HG03575 (cell line): ENCODE measurements around the gene P2RY11.

Experiments used
- ATAC-seq: cut with Tn5 transposase; IDR thresholded peaks from one replicate; pipeline ENCODE4 v1.9.1; 2021; ENCODE audit not compliant: unreplicated experiment, insufficient number of reproducible peaks, low FRiP score; ENCODE audit errors: extremely low read depth

P2RY11 gene

GRCh38 chr19:10110972-10111317 is 548 bp upstream of the P2RY11 start:
- ATAC-seq = no peak

- ATAC-seq = no peak
Observed at GRCh38 chr19:10112037-10112761, 706 bp downstream of the P2RY11 start.

- no peak for ATAC-seq
Observed at GRCh38 chr19:10112895-10113591, 1.6 kb downstream of the P2RY11 start.

DNA sequence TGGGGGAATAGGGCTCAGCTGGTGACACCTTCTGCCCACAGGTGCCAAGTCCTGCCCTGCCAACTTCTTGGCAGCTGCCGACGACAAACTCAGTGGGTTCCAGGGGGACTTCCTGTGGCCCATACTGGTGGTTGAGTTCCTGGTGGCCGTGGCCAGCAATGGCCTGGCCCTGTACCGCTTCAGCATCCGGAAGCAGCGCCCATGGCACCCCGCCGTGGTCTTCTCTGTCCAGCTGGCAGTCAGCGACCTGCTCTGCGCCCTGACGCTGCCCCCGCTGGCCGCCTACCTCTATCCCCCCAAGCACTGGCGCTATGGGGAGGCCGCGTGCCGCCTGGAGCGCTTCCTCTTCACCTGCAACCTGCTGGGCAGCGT is 2.1 kb downstream of the P2RY11 start:
- ATAC-seq = no peak

GRCh38 chr19:10113964-10114650 is 2.6 kb downstream of the P2RY11 start:
- no peak for ATAC-seq

- no peak for ATAC-seq
Observed at GRCh38 chr19:10114651-10115391, 3.3 kb downstream of the P2RY11 start.

DNA sequence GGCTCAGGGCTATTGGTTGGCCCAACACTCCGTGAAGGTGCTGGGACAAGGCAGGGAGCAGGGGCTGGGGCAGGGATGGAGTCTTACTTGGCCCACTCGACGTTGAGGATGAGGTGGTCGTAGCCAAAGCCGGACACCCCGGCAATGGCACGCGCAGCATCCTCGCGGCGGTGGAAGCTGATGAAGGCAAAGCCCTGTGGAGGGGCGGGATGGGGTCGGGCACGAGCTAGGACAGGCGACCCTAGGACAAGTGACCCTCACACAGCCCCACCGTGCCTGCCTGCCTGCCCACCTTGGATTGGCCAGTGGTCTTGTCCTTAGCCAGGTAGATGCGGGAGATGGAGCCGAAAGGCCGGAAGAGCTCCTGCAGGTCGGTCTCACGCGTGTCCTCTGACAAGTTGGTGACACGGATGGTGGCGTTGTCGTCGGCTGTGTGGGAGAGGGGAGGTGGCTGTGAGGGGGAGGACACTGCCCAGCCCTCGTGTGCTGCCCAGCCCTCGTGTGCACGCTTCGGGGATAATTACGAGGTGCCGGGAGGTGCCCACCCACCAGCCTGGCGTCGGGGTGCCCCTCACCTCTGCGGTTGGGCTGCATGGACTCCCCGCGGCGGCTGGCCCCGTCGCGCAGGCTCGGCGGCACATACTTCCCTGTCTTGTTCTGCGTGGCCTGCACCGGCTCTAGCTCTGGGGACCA is 4.0 kb downstream of the P2RY11 start:
- no peak for ATAC-seq

- no peak for ATAC-seq
Observed at GRCh38 chr19:10116085-10116865, 4.8 kb downstream of the P2RY11 start.

- ATAC-seq = no peak
Observed at GRCh38 chr19:10116866-10117616, 5.5 kb downstream of the P2RY11 start.

- ATAC-seq = no peak
Observed at GRCh38 chr19:10118960-10119359, 7.5 kb downstream of the P2RY11 start.

DNA sequence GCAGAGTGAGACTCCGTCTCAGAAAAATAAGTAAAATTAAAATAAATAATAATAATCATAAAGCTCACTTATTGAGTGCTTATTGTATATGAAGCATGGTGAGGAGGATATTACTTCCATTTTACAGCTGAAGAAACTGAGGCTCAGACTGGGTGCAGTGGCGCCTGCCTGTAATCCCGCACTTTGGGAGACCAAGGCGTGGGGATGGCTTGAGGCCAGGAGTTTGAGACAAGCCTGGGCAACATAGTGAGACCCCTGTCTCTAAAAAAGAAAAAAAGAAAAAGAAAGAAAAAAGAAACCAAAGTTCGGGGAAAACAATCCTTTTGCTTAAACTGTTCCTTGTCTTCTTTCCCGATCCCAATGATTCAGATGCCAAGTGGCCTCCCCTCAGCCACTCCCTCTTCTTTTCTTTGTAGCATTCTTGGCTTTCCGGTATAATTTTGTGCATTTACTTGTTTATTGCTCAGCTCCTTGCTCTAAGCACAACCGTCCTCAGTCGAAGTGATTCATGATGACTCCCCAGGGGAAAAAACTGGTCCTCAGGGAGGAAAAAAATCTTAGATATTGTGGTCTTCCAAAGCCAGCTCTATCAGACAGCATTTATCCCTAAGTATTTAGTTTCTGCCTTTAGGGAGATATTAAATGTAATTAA is 9.2 kb downstream of the P2RY11 start:
- no peak for ATAC-seq

DNA sequence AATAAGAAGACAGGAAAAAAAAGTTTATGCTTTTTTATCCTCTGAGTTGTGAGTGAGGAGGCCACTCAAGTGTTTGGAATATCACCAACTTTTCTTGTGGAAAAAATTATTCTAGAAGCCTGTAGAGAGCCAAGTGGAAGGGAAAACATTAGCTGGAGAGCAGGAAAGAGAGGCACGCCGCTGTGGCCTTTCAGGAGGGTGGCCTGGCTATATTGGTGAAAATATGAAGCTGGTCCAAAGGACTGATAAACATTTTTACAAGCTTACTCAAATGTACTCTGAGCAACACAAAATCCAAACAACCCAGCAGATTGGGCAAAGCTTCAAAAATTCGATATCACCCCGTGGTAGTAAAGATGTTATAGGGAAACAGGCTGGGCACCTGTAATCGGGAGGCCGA is 10.6 kb downstream of the P2RY11 start:
- ATAC-seq = no peak

DNA sequence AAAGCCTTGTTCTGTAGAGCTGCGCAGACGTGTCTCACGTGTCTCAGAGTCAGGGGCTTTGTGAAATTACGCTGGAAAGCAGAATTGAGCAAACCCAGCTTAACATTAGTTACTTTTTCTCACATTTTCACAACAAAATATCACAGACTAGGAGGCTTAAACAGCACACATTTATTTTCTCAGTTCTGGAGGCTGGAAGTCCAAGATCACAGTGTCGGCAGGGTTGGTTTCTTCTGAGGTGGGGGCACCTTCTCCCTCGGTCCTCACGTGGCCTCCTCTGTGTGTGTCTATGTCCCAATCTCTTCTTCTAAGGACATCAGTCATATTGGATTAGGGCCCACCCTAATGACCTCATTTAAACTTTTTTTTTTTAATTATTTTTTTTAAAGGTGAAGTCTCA is 12.9 kb downstream of the P2RY11 start:
- ATAC-seq = no peak

- no peak for ATAC-seq
Observed at GRCh38 chr19:10126213-10126639, 14.7 kb downstream of the P2RY11 start.

DNA sequence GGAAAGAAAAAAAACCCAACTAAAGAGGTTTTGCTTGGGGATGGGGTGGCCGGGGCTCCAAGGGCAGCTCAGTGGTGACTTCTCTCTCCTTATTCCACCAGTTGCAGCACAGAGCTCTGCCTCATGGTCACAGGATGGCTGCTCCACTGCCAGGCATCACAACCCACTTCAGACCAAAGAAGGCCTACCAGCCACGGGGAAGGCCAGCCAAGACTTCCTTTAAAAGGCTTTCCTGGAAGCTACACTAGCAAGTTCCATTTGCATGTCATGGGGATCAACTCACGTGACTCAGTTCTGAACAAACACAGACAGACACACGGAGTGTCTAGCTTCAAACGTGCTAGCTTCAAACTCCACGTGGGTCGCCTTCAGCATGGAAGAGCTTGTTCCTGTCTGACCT is 21.4 kb downstream of the P2RY11 start:
- no peak for ATAC-seq

- no peak for ATAC-seq
Observed at GRCh38 chr19:10133596-10133995, 22.1 kb downstream of the P2RY11 start.

DNA sequence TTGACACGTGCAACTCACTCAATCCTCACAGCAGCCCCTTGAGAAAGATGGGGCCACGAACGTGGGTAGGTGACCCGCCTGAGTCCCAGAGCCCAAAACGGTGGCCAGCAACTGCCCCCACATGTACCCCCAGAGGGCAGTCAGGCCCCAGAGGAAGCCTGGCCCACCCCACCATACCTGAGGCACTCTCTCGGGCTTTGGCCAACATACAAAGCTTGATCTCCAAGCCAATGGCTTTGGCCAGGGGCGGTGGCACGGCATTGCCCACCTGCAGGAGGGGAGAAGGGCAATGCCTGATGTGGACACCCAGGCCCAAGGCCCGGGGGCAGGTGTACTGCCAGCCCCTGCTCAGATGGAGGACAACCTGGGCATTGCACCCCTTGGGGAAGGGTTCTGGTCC is 22.5 kb downstream of the P2RY11 start:
- ATAC-seq = no peak
